HG02840 (cell line): ENCODE data around the gene ADD2.
"Not testable (repeated sequence)": the region's sequence is repeated elsewhere in the genome, so short reads cannot be mapped to it uniquely, and the experiment has no call there.

Experiments used
- ATAC-seq: cut with Tn5 transposase; IDR thresholded peaks from one replicate; pipeline ENCODE4 v1.9.1; 2021; ENCODE audit warnings: mild to moderate bottlenecking, moderate library complexity, moderate number of reproducible peaks; ENCODE audit not compliant: unreplicated experiment, low FRiP score

The ADD2 gene

GRCh38 chr2:70767699-70768589 lies at the start of gene ADD2:
Gene ADD2 (minus strand): TSS chr2:70768200. CDS start chr2:70706408, 61,792 bp downstream.
- no peak for ATAC-seq

- no peak for ATAC-seq
These were observed 49.4 kb upstream of the ADD2 start for GRCh38 chr2:70817284-70817954.

- ATAC-seq, result no peak
These were observed 48.7 kb upstream of the ADD2 start for GRCh38 chr2:70816726-70817125.

- no peak for ATAC-seq
These were observed 41.3 kb upstream of the ADD2 start for GRCh38 chr2:70808983-70809958.

GRCh38 chr2:70807828-70808118 lies 39.8 kb upstream of the ADD2 start:
- ATAC-seq, result no peak

- no peak for ATAC-seq
These were observed 39.3 kb upstream of the ADD2 start for GRCh38 chr2:70807102-70807827.

GRCh38 chr2:70806620-70807019 lies 38.6 kb upstream of the ADD2 start:
- no peak for ATAC-seq

- ATAC-seq, result no peak
These were observed 38.0 kb upstream of the ADD2 start for GRCh38 chr2:70806013-70806412.

GRCh38 chr2:70801607-70802263 lies 33.7 kb upstream of the ADD2 start:
- ATAC-seq, result no peak

- no peak for ATAC-seq
These were observed 31.7 kb upstream of the ADD2 start for GRCh38 chr2:70799706-70800105.

GRCh38 chr2:70797996-70798395 lies 30.0 kb upstream of the ADD2 start:
- ATAC-seq, result not testable (repeated sequence)

GRCh38 chr2:70797506-70797905 lies 29.5 kb upstream of the ADD2 start:
- ATAC-seq, result no peak

GRCh38 chr2:70796262-70796661 lies 28.3 kb upstream of the ADD2 start:
- no peak for ATAC-seq

GRCh38 chr2:70795164-70795995 lies 27.4 kb upstream of the ADD2 start:
- ATAC-seq, result no peak

GRCh38 chr2:70793450-70793849 lies 25.4 kb upstream of the ADD2 start:
- ATAC-seq, result no peak

GRCh38 chr2:70790136-70790828 lies 22.3 kb upstream of the ADD2 start, which contains the start of gene FIGLA:
Gene FIGLA (minus strand): TSS chr2:70790643. CDS start chr2:70790638, 5 bp downstream.
- no peak for ATAC-seq

- ATAC-seq, result no peak
These were observed 21.5 kb upstream of the ADD2 start for GRCh38 chr2:70789304-70790135.
